ENCODE measurements around the gene FILIP1L. TPM values are rescaled to one million over a fixed set of nuclear protein-coding genes. Genes with fewer than 3 reads are reported as not detected.

FILIP1L gene
- total RNA-seq, 1 experiment from 2014 or later = 0.17 TPM

DNA sequence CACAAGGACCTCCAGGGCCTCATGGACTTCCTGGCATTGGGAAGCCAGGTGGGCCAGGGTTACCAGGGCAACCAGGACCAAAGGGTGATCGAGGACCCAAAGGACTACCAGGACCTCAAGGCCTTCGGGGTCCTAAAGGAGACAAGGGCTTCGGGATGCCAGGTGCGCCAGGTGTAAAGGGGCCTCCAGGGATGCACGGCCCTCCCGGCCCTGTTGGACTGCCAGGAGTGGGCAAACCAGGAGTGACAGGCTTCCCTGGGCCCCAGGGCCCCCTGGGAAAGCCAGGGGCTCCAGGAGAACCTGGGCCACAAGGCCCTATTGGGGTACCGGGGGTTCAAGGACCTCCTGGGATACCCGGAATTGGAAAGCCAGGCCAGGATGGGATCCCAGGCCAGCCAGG is 319.8 kb downstream of the FILIP1L start:
- H3K4me3 ChIP-seq (replicated peaks in 1 of 2; ENCODE audit: low read depth in 1 of 2, low read length in 2 of 2) = no peak overlapping the region
- TF ChIP-seq YY1 (IDR thresholded peaks at IDR 0.05; ENCODE audit: extremely low read depth, insufficient replicate concordance, low read depth, low read length) = no peak
- TF ChIP-seq, protein P1, sequence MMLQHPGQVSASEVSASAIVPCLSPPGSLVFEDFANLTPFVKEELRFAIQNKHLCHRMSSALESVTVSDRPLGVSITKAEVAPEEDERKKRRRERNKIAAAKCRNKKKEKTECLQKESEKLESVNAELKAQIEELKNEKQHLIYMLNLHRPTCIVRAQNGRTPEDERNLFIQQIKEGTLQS (IDR thresholded peaks at IDR 0.05) = no peak
- TF ChIP-seq EZH2phosphoT487 (IDR thresholded peaks at IDR 0.05; ENCODE audit: borderline replicate concordance) = no peak
- TF ChIP-seq, protein P2, sequence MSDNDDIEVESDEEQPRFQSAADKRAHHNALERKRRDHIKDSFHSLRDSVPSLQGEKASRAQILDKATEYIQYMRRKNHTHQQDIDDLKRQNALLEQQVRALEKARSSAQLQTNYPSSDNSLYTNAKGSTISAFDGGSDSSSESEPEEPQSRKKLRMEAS (IDR thresholded peaks at IDR 0.05) = no peak
- ATAC-seq (no peak), DNase-seq (ENCODE audit: low read depth, low spot score) (no peak)
- ChIA-PET RAD21 (ENCODE audit: low non-redundant PET in 1 of 2, low total read pairs in 2 of 2, uncharacterized antibody in 2 of 2, unreplicated experiment in 2 of 2) (no interaction called here), CTCF (no interaction called here), POLR2A (no interaction called here)
- no TSS peak for BruUV-seq (replicated peaks)
- no peaks in the 10 kb centered on the region for H3K36me3 ChIP-seq (ENCODE audit: control insufficient read depth in 1 of 2, insufficient read depth in 2 of 2, low read length in 2 of 2)
- H4K20me1 ChIP-seq (ENCODE audit: insufficient read depth) = no peaks in the 10 kb centered on the region
- H3K27ac ChIP-seq (ENCODE audit: low read depth, low read length) = no peak overlapping the region
- H3K9me3 ChIP-seq (ENCODE audit: control insufficient read depth in 1 of 2, insufficient read depth in 1 of 2, low read depth in 1 of 2, low read length in 2 of 2) = no peaks in the 10 kb centered on the region
- peaks cover 4% of the 10 kb centered on the region; the same call in 1 of the 2 replicates for H3K27me3 ChIP-seq (ENCODE audit: insufficient read depth, low read length)
- H3K4me2 ChIP-seq (ENCODE audit: low read length) = no peak overlapping the region
- H3K9ac ChIP-seq (ENCODE audit: low read length) = no peak overlapping the region
- intact Hi-C loops (cut with micrococcal nuclease) = no loop called here
- H3K9me2 ChIP-seq (ENCODE audit: insufficient read depth) = no peaks in the 10 kb centered on the region
- no peaks in the 10 kb centered on the region for H3K79me2 ChIP-seq (ENCODE audit: insufficient read depth, low read length)
- H3K4me1 ChIP-seq (ENCODE audit: control insufficient read depth in 1 of 2, insufficient read depth in 2 of 2, low read length in 2 of 2) = no peaks in the 10 kb centered on the region
- H2AFZ ChIP-seq (ENCODE audit: low read depth, low read length, poor library complexity, severe bottlenecking) = no peak overlapping the region

DNA sequence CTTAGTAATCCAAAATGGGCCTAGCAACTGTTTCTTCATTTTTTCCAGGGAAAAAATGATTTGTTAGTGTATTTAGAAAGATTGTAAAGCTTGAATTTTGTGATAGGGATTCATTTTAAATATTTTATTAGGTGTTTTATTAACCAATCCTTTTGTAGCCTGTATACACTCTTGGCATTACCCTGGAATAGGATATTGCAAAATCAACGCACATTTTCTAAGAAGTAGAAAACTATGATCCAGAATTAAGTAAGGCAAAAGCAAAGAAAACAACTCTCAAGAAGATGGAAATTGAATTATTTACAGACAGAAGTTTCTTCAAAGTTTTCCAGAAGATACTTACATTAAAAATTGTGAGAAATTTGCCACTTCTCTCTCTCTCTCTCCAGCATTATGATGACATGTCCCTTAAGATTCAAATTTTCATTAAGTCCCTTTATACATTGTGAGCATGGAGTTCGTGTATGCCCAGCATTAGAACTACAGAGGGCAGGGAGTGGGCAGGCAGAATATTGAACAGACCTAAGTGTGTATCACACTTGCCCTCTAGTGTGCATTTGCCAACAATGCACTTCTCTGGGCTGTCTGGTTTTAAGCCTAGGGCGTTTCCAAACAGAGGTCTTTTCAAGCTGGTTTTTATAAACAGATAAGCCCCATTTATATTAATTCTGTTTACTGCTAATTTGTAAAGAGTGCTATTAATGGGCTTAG is 325.1 kb downstream of the FILIP1L start:
- H3K27ac ChIP-seq (ENCODE audit: low read depth, low read length) = no peak overlapping the region
- no peaks in the 10 kb centered on the region for H3K36me3 ChIP-seq (ENCODE audit: control insufficient read depth in 1 of 2, insufficient read depth in 2 of 2, low read length in 2 of 2)
- no peaks in the 10 kb centered on the region for H3K9me2 ChIP-seq (ENCODE audit: insufficient read depth)
- H3K4me3 ChIP-seq (replicated peaks in 1 of 2; ENCODE audit: low read depth in 1 of 2, low read length in 2 of 2) = no peak overlapping the region
- no peaks in the 10 kb centered on the region for H4K20me1 ChIP-seq (ENCODE audit: insufficient read depth)
- no peaks in the 10 kb centered on the region for H3K79me2 ChIP-seq (ENCODE audit: insufficient read depth, low read length)
- H3K9ac ChIP-seq (ENCODE audit: low read length) = no peak overlapping the region
- TF ChIP-seq JUND (IDR thresholded peaks at IDR 0.05) (no peak), EZH2 (IDR thresholded peaks at IDR 0.05) (no peak), POLR2AphosphoS5 (IDR thresholded peaks at IDR 0.05; ENCODE audit: low read depth, low read length) (no peak), RAD21 (IDR thresholded peaks at IDR 0.05; ENCODE audit: low read depth) (peak; percentile 68), YY1 (IDR thresholded peaks at IDR 0.05; ENCODE audit: extremely low read depth, insufficient replicate concordance, low read depth, low read length) (no peak), CEBPB (IDR thresholded peaks at IDR 0.05; ENCODE audit: low read depth) (no peak), SRF (IDR thresholded peaks at IDR 0.05; ENCODE audit: low read depth) (no peak), ZNF274 (IDR thresholded peaks at IDR 0.05; ENCODE audit: low read depth, low read length) (no peak)
- TF ChIP-seq, protein P3, sequence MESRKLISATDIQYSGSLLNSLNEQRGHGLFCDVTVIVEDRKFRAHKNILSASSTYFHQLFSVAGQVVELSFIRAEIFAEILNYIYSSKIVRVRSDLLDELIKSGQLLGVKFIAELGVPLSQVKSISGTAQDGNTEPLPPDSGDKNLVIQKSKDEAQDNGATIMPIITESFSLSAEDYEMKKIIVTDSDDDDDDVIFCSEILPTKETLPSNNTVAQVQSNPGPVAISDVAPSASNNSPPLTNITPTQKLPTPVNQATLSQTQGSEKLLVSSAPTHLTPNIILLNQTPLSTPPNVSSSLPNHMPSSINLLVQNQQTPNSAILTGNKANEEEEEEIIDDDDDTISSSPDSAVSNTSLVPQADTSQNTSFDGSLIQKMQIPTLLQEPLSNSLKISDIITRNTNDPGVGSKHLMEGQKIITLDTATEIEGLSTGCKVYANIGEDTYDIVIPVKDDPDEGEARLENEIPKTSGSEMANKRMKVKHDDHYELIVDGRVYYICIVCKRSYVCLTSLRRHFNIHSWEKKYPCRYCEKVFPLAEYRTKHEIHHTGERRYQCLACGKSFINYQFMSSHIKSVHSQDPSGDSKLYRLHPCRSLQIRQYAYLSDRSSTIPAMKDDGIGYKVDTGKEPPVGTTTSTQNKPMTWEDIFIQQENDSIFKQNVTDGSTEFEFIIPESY (IDR thresholded peaks at IDR 0.05; ENCODE audit: extremely low read depth, insufficient replicate concordance, low read length) = no peak
- TF ChIP-seq, protein P2 (IDR thresholded peaks at IDR 0.05) = no peak
- TF ChIP-seq, protein P4, sequence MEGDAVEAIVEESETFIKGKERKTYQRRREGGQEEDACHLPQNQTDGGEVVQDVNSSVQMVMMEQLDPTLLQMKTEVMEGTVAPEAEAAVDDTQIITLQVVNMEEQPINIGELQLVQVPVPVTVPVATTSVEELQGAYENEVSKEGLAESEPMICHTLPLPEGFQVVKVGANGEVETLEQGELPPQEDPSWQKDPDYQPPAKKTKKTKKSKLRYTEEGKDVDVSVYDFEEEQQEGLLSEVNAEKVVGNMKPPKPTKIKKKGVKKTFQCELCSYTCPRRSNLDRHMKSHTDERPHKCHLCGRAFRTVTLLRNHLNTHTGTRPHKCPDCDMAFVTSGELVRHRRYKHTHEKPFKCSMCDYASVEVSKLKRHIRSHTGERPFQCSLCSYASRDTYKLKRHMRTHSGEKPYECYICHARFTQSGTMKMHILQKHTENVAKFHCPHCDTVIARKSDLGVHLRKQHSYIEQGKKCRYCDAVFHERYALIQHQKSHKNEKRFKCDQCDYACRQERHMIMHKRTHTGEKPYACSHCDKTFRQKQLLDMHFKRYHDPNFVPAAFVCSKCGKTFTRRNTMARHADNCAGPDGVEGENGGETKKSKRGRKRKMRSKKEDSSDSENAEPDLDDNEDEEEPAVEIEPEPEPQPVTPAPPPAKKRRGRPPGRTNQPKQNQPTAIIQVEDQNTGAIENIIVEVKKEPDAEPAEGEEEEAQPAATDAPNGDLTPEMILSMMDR (IDR thresholded peaks at IDR 0.05 in 2 of 3, conservative IDR thresholded peaks at IDR 0.05 in 1 of 3; ENCODE audit: borderline replicate concordance in 1 of 3, insufficient read depth in 1 of 3, low read depth in 2 of 3, low read length in 2 of 3) = peak; percentile 53 to 76 (median 68); a peak in 5 of 6 replicates
- POLR2A ChIA-PET = no interaction called here
- H3K9me3 ChIP-seq (ENCODE audit: control insufficient read depth in 1 of 2, insufficient read depth in 1 of 2, low read depth in 1 of 2, low read length in 2 of 2) = no peaks in the 10 kb centered on the region
- intact Hi-C loops (cut with micrococcal nuclease) = loop anchor here (1.0 to 10.0 kb wide), 2 partner anchors 144 to 664 kb away; no protein-coding TSS in a partner anchor
- DNase-seq (ENCODE audit: low read depth, low spot score) (peak; percentile 57), ATAC-seq (peak; percentile 100)
- H3K4me1 ChIP-seq (ENCODE audit: control insufficient read depth in 1 of 2, insufficient read depth in 2 of 2, low read length in 2 of 2) = no peaks in the 10 kb centered on the region
- no TSS peak for BruUV-seq (replicated peaks)
- no peak overlapping the region for H3K4me2 ChIP-seq (ENCODE audit: low read length)
- CTCF ChIA-PET = interaction anchor here (0.6 to 1.6 kb wide), 7 partner anchors 11 to 1187 kb away, joined by 3 to 8 read pairs (median 4); no protein-coding TSS in a partner anchor
- peaks cover 14% of the 10 kb centered on the region; the same call in 1 of the 2 replicates for H3K27me3 ChIP-seq (ENCODE audit: insufficient read depth, low read length)
- RAD21 ChIA-PET (ENCODE audit: low non-redundant PET in 1 of 2, low total read pairs in 2 of 2, uncharacterized antibody in 2 of 2, unreplicated experiment in 2 of 2) = no interaction called here
- H2AFZ ChIP-seq (ENCODE audit: low read depth, low read length, poor library complexity, severe bottlenecking) = peak overlapping the region; percentile 76

Data from HCT116 (cell line).